ENCODE results near the gene LTBP3. TPM values are rescaled to one million over a fixed set of nuclear protein-coding genes. Genes with fewer than 3 reads are reported as not detected.

The LTBP3 gene
- total and polyA plus RNA-seq, 9 of the 15 experiments (the other 6 are each of a cell fraction or from before 2014, with no cell fraction given): 0.06 to 20.5 (median 4.8) TPM

DNA sequence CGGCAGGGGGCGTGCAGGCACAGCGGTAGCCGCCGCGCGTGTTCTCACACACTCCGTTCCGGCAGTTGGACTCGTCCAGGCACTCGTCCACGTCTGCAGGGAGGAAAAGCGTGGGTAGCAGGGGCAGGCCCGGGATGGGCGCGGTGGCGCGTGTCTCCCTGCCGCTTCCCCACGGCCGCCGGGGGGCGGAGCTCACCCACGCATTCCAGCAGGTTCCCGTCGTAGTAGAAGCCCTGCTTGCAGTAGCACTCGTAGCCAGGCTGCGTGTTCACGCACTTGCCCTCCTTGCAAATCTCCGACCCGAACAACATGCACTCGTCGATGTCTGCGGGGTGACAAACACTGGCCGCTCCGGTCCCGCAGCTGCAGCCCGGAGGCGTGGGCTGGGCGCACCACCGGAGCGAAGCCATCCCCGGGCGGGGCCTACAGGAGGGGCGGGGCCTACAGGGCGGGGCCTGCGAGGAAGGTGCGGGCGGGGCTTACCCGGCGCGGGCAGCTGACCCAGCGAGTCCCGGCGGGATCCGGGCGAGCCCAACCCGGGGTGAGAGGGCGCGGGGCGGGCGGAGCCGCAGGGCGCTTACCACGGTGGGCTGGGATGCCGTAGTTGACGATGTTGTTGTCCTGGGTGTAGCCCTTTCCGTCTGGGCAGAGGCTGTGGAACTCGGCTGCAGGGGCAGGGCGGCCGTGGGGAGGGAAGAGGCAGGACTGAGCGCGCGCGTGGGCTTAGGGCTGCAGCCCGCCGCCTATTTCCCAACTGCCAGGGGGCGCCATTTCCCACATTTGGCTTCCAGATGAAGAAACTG lies 17.7 kb downstream of the LTBP3 start (continued):
- no peak; the same call in 1 of the 2 replicates for TF ChIP-seq FOXP1 (CRISPR knock-in tag; IDR thresholded peaks at IDR 0.05)
- TF ChIP-seq, protein P1, sequence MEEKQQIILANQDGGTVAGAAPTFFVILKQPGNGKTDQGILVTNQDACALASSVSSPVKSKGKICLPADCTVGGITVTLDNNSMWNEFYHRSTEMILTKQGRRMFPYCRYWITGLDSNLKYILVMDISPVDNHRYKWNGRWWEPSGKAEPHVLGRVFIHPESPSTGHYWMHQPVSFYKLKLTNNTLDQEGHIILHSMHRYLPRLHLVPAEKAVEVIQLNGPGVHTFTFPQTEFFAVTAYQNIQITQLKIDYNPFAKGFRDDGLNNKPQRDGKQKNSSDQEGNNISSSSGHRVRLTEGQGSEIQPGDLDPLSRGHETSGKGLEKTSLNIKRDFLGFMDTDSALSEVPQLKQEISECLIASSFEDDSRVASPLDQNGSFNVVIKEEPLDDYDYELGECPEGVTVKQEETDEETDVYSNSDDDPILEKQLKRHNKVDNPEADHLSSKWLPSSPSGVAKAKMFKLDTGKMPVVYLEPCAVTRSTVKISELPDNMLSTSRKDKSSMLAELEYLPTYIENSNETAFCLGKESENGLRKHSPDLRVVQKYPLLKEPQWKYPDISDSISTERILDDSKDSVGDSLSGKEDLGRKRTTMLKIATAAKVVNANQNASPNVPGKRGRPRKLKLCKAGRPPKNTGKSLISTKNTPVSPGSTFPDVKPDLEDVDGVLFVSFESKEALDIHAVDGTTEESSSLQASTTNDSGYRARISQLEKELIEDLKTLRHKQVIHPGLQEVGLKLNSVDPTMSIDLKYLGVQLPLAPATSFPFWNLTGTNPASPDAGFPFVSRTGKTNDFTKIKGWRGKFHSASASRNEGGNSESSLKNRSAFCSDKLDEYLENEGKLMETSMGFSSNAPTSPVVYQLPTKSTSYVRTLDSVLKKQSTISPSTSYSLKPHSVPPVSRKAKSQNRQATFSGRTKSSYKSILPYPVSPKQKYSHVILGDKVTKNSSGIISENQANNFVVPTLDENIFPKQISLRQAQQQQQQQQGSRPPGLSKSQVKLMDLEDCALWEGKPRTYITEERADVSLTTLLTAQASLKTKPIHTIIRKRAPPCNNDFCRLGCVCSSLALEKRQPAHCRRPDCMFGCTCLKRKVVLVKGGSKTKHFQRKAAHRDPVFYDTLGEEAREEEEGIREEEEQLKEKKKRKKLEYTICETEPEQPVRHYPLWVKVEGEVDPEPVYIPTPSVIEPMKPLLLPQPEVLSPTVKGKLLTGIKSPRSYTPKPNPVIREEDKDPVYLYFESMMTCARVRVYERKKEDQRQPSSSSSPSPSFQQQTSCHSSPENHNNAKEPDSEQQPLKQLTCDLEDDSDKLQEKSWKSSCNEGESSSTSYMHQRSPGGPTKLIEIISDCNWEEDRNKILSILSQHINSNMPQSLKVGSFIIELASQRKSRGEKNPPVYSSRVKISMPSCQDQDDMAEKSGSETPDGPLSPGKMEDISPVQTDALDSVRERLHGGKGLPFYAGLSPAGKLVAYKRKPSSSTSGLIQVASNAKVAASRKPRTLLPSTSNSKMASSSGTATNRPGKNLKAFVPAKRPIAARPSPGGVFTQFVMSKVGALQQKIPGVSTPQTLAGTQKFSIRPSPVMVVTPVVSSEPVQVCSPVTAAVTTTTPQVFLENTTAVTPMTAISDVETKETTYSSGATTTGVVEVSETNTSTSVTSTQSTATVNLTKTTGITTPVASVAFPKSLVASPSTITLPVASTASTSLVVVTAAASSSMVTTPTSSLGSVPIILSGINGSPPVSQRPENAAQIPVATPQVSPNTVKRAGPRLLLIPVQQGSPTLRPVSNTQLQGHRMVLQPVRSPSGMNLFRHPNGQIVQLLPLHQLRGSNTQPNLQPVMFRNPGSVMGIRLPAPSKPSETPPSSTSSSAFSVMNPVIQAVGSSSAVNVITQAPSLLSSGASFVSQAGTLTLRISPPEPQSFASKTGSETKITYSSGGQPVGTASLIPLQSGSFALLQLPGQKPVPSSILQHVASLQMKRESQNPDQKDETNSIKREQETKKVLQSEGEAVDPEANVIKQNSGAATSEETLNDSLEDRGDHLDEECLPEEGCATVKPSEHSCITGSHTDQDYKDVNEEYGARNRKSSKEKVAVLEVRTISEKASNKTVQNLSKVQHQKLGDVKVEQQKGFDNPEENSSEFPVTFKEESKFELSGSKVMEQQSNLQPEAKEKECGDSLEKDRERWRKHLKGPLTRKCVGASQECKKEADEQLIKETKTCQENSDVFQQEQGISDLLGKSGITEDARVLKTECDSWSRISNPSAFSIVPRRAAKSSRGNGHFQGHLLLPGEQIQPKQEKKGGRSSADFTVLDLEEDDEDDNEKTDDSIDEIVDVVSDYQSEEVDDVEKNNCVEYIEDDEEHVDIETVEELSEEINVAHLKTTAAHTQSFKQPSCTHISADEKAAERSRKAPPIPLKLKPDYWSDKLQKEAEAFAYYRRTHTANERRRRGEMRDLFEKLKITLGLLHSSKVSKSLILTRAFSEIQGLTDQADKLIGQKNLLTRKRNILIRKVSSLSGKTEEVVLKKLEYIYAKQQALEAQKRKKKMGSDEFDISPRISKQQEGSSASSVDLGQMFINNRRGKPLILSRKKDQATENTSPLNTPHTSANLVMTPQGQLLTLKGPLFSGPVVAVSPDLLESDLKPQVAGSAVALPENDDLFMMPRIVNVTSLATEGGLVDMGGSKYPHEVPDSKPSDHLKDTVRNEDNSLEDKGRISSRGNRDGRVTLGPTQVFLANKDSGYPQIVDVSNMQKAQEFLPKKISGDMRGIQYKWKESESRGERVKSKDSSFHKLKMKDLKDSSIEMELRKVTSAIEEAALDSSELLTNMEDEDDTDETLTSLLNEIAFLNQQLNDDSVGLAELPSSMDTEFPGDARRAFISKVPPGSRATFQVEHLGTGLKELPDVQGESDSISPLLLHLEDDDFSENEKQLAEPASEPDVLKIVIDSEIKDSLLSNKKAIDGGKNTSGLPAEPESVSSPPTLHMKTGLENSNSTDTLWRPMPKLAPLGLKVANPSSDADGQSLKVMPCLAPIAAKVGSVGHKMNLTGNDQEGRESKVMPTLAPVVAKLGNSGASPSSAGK (IDR thresholded peaks at IDR 0.05): peak; percentile 48
- no peak for TF ChIP-seq MYNN (IDR thresholded peaks at IDR 0.05)
- no peak for TF ChIP-seq MYNN (CRISPR knock-in tag; IDR thresholded peaks at IDR 0.05)
- TF ChIP-seq ATF7 (IDR thresholded peaks at IDR 0.05): 0 out of 2 replicates have a peak, but pooled peaks have one; percentile 62
- TF ChIP-seq, protein P2, sequence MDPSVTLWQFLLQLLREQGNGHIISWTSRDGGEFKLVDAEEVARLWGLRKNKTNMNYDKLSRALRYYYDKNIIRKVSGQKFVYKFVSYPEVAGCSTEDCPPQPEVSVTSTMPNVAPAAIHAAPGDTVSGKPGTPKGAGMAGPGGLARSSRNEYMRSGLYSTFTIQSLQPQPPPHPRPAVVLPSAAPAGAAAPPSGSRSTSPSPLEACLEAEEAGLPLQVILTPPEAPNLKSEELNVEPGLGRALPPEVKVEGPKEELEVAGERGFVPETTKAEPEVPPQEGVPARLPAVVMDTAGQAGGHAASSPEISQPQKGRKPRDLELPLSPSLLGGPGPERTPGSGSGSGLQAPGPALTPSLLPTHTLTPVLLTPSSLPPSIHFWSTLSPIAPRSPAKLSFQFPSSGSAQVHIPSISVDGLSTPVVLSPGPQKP (CRISPR knock-in tag; IDR thresholded peaks at IDR 0.05): no peak
- peak; percentile 71 for TF ChIP-seq GABPA (tag; conservative IDR thresholded peaks at IDR 0.05; ENCODE audit: low read depth)
- TF ChIP-seq ARID1B (IDR thresholded peaks at IDR 0.05): no peak; the same call in 1 of the 2 replicates
- TF ChIP-seq CBX3 (IDR thresholded peaks at IDR 0.05; ENCODE audit: borderline replicate concordance in 1 of 2, low read length in 2 of 2): peak in 1 of 2 experiments; percentile 56; a peak in 1 of 3 replicates
- TF ChIP-seq OTX1 (CRISPR knock-in tag; IDR thresholded peaks at IDR 0.05): no peak; the same call in 1 of the 2 replicates
- no peak for TF ChIP-seq ZSCAN29 (IDR thresholded peaks at IDR 0.05)
- TF ChIP-seq ZNF140 (CRISPR knock-in tag; IDR thresholded peaks at IDR 0.05): no peak
- no peak for TF ChIP-seq XRCC3 (IDR thresholded peaks at IDR 0.05)
